Measurements from ENCODE around the gene LIPA.
"Not testable (repeated sequence)": the region's sequence is repeated elsewhere in the genome, so short reads cannot be mapped to it uniquely, and the experiment has no call there.

LIPA gene

DNA sequence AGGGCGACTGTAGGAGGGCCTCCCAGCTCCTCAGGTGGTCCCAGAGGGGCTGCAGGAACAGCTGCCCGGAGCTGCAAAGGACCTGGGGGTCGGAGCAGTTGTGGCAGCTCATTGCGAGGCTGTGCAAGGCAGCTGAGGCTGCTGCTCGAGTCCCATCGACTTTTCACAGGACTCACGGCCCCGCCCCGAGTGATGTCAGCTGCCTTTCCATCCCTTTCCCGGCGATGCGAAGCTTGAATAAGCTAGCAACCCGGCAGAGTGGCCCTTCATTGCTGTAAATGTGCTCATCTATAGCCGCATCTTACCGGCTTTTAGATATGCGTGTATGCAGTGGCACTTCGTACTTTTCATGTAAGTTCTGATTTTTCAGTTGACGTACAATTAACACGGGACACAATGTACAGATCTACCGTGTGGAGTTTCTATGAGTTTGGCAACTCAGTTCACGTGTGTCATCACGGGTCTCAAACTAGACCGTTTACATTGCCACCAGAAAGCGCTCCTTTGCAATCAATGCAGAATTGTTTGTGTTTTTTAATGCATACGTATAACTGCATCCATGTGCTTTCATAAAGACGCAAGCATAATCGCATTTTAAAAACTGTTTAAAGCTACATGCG is 44.3 kb downstream of the LIPA start, which contains the start of gene CH25H:
Gene CH25H (minus strand): TSS at position 137 of the 620 bp plus-strand sequence. CDS start 25 bp downstream, at position 112.
- DNase-seq, result peak; percentile 61 to 73

DNA sequence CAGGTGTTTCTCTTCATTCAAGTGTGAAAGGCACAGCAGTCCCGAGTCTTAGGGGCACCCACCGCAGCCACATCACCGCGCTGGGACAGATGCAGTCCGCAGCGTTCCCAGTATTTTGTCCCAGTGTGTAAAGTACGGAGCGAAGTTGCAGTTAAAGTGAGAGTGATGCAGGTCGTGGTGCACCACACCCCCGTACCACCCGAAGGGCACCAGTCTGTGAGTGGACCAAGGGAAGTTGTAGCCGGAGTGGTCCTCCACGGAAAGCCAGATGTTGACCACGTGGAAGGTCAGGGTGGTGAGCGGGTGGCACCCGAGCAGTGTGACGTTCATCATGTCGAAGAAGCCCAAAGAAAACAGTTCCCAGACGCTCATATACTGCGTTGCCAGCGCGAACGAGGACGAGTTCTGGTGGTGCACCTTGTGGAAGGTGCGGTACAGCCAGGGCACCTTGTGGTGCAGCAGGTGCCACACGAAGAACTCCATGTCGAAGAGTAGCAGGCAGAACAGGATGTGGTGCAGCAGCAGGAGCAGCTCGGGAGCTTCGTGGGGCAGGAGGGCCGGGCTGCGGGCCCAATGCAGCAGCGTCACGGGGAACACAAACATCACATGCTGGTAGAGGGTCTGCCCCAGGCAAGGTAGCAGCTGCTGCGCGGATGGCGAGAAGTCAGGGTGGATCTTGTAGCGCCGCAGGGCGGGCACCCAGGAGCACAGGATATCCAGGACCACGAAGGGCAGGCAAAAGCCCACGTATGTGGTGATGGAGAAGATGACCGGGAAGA is 45.0 kb downstream of the LIPA start:
- peak; percentile 31 to 35 for DNase-seq

DNA sequence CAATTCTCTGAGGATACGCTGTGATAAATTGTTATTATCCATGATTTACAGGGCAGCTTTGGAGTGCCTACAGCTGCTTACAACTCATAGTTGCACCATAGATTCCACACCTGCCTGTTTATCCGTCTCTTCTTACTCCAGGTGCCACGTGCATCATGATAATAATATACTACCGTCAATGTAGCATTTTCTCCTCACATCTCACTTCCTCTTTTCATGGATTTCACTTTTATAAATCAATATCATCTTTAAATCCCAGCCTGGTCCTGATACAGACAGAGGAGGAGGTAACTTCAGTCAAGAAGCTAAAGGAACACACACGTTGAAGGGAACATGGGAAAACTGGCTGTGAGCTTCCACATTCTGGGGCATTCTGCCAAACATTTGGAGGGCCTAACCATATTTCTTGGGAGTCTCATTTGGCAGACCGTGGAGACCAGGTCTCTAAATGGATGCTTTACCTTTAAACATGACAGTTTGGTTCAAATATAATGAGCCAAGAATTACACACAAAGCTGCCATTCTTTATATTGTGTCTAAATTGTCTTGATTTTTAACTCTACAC is 46.9 kb downstream of the LIPA start:
- DNase-seq, result no peak

DNA sequence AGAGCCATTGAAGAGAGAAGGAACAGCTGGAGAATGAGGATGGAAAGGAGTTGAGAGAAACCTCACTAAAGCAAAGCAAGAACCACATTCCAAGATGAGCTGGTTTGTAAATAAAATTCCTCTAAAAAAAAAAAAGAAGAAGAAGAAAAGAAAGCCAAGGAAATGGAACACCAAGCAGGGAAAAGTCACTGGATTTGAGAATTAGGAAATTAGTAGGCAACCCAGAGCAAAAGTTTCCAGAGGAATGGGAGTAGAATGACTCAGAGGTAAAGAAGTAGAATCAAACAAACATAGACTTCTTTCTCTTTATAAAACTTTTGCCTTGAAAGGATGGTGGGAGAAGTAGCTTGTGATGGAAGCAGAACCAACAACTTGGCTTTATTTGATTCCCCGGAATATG is 48.3 kb downstream of the LIPA start:
- no peak for DNase-seq

DNA sequence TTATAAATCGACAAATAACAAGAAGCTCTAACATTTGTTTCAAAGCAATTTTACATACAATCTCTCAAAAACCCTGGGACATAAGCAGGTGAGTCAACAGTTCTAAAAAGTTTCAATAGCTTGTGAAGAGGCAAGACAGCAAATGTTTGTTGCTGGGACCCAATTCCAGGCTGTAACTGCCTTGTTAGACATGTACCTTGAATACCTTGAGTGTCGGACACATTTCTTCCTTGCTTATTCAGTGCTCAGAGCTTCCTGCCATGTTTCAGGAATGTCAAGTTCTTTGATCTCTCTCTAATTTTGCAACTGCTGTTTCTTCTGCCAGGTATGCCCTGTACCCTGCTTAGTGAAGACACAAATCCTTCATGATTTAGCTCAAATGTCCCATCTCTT is 49.5 kb downstream of the LIPA start:
- DNase-seq, result no peak

DNA sequence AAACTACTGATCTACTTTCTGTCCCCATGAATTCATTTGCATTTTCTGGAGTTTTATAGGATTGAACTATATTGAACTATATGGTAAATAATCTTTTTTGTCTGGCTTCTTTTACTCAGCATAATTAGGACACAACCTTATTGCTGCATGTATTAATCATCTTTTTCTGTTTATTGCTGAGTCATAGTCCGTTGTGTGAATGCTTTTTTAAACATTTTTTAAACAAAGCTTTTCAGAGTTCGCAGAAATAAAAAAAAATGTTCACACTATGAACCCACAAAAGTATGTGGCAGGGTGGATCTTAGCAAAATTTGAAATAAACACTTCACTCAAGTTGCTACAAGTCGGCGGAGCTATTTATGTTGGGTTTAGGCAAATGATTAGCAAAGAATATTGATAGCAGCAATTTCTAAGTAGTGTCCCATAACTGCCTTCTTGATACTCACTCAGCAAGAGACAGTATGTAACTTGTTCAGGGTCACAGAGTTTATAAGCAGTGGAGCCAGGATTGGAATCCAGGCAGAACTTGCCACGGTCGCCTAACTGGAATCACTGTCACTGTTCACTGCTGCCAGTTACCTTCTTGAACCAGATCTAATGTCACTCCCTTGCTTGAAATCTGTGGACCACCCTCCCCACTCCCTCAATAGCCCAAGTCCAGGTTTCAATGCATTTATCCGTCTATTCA is 50.1 kb downstream of the LIPA start:
- DNase-seq, result no peak

DNA sequence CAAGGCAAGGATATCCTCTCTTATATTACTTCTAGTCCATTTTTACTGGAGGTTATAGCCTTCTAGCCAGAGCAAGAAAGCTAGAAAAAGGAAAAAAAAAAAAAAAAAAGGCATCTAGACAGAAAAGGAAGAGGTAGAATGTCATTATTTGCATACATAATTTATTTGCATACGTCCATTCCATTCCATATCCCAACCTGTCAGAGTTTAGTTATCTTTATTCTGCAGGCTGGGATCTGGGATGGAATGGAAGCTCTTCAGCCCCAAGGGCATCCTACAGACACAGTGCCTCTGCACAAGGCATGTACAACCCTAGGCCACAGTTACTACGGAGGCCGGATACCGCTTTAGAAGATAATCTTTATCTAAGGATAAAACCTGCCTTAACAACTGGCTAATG is 54.1 kb downstream of the LIPA start:
- no peak for DNase-seq

DNA sequence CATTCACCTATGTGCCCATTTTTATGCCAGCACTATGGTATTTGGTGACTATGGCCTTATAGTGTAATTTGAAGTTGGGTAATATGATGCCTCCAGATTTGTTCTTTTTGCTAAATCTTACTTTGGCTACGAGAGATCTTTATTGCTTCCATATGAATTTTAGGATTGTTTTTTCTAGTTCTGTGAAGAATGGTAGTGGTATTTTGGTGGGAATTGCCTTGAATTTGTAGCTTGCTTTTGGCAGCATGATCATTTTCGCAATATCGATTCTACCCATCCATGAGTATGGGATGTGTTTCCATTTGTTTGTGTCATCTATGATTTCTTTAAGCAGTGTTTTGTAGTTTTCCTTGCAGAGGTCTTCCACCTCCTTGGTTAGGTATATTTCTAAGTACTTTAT is 60.3 kb downstream of the LIPA start:
- DNase-seq, result not testable (repeated sequence)

DNA sequence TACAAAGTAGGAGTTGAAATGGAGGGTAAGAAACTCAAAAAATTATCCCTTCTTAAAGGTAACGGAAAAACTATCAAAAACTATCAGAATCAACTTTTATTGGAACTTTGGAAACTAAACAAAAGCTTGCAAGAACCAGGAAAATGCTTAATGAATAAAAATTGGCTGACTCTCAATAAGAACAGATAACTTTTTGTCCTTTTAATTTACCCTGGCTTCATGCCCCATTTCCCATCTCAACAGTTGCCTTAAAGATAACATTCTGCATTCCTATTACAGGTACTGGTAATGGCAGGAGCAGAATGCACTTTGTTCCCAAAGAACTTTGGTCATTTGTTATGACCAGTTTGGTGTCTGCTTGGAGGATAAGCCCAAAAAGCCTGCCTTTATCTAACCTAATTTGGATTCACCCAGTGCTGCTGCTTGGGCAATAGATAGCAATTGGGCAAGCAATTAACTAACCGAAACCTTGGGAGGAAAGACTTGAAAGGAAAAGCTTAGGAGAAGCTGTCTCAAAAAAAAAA is 62.3 kb downstream of the LIPA start:
- DNase-seq, result no peak

DNA sequence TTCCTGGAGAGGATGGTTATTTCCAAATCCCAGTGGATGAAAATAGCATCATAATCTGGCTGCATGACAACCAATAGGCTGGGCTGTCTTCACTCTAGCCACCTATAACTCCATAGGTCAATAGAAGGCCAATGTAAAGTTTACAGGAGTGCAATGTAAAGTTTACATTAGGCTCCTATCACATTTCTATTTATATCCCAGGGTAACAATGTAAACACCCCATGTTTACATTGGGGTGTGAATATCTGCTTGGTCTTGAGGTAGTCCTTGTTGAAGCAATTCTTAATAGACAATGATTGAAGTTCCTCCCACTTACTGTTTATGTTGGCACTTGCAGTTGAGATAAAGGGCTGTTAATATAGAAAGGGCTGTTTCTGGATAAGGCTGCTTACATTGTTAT is 65.9 kb downstream of the LIPA start:
- no peak for DNase-seq

DNA sequence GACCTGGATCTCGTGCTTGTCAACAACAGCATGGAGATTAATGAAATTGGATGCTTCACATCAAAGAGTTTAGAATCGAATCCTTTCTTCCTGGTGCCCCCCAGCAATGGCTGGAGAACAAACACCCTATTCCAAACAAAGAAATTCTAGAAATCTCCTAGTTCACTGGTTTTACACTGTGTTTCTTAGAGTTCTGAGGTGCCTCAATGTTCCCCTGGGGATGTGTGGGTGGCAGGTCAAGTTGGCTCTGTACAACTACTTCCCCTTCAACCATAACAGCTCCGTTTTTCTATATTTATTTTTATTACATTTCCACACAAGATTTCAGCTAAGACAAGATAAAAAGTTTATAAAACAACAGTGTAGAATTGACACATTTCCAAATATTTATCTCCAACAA is 66.9 kb downstream of the LIPA start:
- no peak for DNase-seq

DNA sequence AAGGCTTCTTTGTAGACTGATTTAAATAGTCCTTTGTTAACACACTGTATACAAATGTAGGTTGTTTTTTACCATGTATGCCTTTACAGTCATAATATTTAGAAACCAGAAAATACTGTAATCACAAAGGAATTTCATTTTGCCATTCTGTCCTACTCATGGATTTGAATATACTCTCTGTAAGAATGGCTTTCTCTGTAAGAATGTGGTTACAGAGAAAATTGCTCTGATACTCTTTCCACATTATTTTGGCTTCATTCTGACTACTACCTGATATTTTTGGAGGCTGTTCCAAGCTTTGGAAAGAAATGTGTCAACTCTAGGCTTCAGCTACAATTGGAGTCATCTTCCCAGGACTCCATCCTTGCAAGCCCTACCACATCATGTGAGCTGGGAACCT is 68.0 kb downstream of the LIPA start:
- DNase-seq, result no peak

DNA sequence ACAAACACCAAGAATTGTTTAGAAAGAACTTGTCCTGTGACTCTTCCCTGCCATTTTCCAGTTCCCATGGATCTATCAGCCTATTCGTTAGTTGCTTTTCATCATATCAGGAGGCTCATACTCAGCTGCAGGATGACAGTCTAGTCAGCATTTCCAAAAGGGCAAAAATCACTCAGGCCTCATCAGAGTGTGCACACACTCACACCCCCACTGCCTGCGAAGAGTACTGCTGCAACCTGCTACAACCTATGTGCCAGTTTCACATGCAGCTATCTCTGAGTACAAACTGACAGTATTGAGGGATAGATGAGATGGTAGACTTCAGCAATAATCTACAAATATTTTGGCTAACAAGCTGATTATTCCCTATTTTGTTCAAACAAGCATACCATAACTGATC is 68.7 kb downstream of the LIPA start:
- no peak for DNase-seq

DNA sequence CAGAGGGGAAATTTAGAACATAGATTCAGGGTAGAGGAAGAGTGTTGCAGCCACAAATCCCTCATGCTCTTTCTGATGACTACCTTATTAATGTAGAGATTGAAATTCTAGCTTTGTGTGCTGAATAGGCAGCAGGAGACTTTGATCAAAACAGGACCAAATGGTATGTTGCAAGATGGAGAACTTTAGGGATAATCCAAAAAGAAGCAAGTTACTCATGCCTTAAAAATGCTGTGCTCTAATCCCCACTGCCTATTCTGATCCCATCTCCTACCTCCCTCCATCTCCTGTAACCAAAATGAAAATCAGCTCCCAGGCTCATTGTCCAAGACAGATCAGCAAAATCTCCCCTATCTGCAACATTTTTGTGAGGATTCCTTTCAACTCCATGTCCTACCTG is 75.8 kb downstream of the LIPA start:
- no peak for DNase-seq

DNA sequence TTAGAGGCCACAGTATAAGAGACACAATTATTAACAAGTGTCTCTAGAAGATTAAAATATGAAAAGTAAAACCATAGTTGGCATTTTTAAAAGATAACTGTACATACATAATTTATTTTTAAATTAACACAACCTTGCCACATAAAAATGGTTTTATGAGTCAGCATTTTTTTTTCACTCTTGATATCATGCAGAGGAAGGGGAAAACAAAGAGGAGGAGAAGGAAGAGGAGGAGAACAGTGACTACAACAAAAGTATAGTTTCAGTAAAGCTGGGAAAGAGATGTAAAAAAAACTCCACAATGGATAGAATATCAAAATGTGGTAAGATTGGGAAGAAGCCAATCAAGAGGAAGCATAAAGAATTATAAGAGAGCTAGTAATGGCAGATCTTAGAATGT is 78.5 kb downstream of the LIPA start:
- DNase-seq, result no peak

DNA sequence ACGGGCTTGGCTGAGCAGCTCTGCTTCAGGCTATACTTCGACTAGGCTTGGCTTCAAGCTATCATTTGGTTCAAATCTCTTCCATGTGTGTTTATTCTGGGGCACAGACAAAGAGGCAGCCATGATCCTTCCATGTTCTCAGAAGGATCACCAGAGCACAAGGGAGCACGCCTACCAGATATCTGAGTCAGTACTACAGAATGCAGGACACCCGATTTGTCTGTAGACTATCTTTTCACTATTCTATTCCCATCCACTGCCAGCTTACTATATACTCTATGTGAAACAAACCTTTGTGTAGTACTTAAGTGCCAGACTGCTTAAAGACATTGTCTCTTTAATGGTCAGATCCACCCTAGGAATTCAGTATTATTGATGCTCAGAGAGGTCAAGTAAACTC is 79.6 kb downstream of the LIPA start:
- no peak for DNase-seq

DNA sequence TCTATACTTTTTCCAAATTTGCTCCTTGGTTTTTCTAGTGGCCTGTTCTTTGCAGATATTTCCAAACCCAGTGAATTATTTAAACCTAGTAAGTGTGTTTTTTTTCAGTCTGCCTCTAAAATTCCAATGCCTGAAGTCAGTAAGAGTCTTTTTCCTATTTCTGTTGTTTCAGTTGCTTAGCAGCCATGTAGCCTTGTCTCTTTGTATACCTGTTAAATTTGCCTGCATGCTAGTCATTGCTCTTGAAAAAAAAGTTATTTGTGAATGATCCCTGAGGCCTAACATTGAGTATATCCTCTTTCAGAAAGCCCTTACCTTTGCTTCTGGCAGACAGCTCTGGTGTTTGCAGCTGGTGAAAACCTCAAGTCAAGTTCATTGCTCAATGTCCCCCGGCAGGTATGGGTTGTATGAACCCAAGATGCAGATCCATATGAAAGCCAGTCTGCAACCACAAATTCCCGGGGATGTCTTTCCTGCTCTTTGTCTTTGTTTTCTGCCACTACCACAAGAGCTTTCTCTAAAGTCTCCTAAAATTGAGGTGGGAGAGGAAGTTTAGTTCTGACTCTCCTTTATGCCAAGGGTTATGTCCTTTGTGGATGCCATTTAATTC is 80.2 kb downstream of the LIPA start:
- DNase-seq, result no peak

DNA sequence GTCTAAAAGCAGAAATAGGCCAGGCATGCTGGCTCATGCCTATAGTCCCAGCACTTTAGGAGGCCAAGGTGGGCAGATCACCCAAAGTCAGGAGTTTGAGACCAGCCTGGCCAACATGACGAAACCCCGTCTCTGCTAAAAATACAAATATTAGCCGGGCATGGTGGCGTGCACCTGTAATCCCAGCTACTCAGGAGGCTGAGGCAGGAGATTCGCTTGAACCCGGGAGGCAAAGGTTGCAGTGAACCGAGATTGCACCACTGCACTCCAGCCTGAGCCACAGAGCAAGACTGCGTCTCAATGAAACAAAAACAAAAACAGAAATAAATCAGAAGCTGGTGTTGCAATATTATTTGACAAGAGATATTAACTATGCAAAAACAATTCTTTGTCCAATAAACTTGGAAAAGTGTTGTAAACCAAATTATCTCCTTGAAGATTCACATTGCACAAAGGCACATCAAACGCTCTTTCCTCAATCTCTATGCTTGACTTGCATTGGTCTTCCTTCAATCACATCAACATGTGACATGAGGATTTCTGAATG is 83.1 kb downstream of the LIPA start:
- not testable (repeated sequence) for DNase-seq

DNA sequence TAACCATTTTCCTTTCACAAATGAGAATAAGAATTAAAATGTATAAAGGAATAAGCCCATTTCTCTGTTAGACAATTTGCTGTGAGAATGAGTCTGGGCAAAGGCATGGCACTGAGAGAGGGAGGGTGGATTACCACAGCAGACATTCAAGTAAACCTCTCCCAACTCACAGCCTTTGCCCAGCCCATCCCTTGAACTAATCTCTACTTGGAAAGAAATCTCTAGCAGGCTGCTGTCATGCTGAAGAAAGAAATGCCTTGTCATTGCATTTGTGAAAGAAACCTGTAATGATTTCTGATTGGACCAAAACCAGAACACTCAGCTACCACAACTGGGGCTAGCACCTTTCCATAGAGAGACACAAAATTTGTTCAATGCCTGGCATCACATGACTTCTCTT is 83.7 kb downstream of the LIPA start:
- no peak for DNase-seq

DNA sequence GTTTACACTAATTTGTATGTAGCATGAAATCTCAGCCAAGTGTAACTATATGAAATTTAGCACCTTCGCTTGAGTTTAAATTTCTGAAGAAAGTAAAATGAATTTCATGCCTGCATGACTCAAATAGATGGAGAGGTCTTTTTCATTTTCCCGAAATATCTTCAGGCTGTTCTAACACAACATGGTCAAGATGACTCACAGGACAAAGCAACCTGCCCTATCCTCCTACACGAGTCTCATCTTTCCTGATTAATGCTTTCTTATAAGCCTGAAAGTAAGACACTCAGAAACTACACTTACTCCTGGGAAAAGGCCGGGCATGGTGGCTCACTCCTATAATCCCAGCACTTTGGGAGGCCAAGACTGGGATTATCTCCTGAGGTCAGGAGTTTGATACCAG is 85.7 kb downstream of the LIPA start:
- DNase-seq, result no peak

DNA sequence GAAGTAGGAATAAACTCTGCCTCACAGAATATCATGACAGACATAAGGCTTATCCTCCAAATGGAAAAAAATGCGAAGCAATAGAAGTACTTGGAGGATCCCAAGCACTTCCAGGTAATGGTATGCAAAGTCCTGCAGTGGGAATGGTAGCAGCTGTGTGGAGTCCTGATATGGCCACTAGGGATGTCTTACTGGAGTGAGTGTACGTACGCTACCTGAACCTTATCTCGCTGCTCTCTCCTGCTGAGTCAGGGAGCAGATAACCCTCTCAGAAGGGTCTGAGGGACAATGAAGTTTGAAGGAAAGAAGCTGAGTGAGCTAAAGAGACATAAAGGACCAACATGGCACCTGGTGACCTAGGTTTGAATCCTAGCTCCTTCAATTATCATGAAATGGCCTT is 86.7 kb downstream of the LIPA start:
- no peak for DNase-seq

DNA sequence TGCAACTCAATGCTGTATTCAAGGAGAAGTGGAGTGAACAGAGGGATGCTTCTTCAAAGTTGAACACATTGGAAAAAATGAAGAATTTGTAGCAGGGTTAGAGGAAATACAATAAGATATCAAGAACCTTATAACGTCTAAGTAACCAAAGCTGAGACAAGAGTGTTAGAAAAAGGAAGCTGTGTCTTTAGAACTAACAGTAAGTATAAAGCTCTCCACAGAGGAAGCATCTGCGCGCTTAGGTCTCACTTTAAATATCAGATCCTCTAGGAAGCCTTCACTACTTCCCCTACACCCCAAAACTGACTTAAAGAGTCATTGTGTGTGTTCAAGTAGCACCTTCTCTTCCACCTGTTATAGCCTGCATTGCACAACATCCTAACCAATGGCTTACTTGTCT is 87.5 kb downstream of the LIPA start:
- no peak for DNase-seq
